Measurements from ENCODE around the gene ALPK1.
A peak's percentile ranks its signal among the peaks of the same experiment; 100 is the strongest.

Gene ALPK1

GRCh38 chr4:112374850-112375249 lies 77.7 kb downstream of the ALPK1 start:
- no peak overlapping the region for H3K4me3 ChIP-seq (ENCODE audit: low read depth, low read length)
- in situ Hi-C loops (cut with HindIII; ENCODE audit: low sequenced_read_pairs), result no loop called here
- DNase-seq (ENCODE audit: low read depth), result no peak

GRCh38 chr4:112377171-112377570 lies 80.0 kb downstream of the ALPK1 start:
- TF ChIP-seq CTCF (IDR thresholded peaks at IDR 0.05; ENCODE audit: low read depth, low read length, missing control alignments), result no peak
- H3K4me3 ChIP-seq (ENCODE audit: low read depth, low read length), result no peak overlapping the region
- DNase-seq (ENCODE audit: low read depth), result no peak
- in situ Hi-C loops (cut with HindIII; ENCODE audit: low sequenced_read_pairs), result no loop called here

More at GRCh38 chr4:112374850-112375249, 77.7 kb downstream of the ALPK1 start:
- no peak for TF ChIP-seq CTCF (IDR thresholded peaks at IDR 0.05; ENCODE audit: low read depth, low read length, missing control alignments)

- in situ Hi-C loops (cut with HindIII; ENCODE audit: low sequenced_read_pairs), result no loop called here
- no peak for TF ChIP-seq CTCF (IDR thresholded peaks at IDR 0.05; ENCODE audit: low read depth, low read length, missing control alignments)
- no peak for DNase-seq (ENCODE audit: low read depth)
- H3K4me3 ChIP-seq (ENCODE audit: low read depth, low read length), result no peak overlapping the region
Measured at GRCh38 chr4:112377594-112378242, 80.5 kb downstream of the ALPK1 start.

- TF ChIP-seq CTCF (IDR thresholded peaks at IDR 0.05; ENCODE audit: low read depth, low read length, missing control alignments), result no peak
- no peak overlapping the region for H3K4me3 ChIP-seq (ENCODE audit: low read depth, low read length)
- in situ Hi-C loops (cut with HindIII; ENCODE audit: low sequenced_read_pairs), result no loop called here
- DNase-seq (ENCODE audit: low read depth), result no peak
Measured at GRCh38 chr4:112378243-112378620, 81.1 kb downstream of the ALPK1 start.

GRCh38 chr4:112378858-112379257 lies 81.7 kb downstream of the ALPK1 start:
- in situ Hi-C loops (cut with HindIII; ENCODE audit: low sequenced_read_pairs), result no loop called here
- DNase-seq (ENCODE audit: low read depth), result no peak
- H3K4me3 ChIP-seq (ENCODE audit: low read depth, low read length), result no peak overlapping the region

GRCh38 chr4:112379306-112379705 lies 82.1 kb downstream of the ALPK1 start:
- in situ Hi-C loops (cut with HindIII; ENCODE audit: low sequenced_read_pairs), result no loop called here
- H3K4me3 ChIP-seq (ENCODE audit: low read depth, low read length), result no peak overlapping the region
- no peak for DNase-seq (ENCODE audit: low read depth)
- TF ChIP-seq CTCF (IDR thresholded peaks at IDR 0.05; ENCODE audit: low read depth, low read length, missing control alignments), result peak; percentile 19

More at GRCh38 chr4:112378858-112379257, 81.7 kb downstream of the ALPK1 start:
- TF ChIP-seq CTCF (IDR thresholded peaks at IDR 0.05; ENCODE audit: low read depth, low read length, missing control alignments), result no peak
